K562 (cell line): ENCODE measurements around the gene FAM193A. TPM values are rescaled to one million over a fixed set of nuclear protein-coding genes. Genes with fewer than 3 reads are reported as not detected.

Experiments
- ATAC-seq: fragments of 200-7000 bp; cut with Tn5 transposase; 3 replicates; pipeline ENCODE4 v1.9.1; 2020; ENCODE audit warnings: moderate library complexity
- BruUV-seq: library from RNA; stranded (reverse); fragments of 400-500 nt; replicated peaks from 2 replicates; lab custom pipeline; 2021; lab: Mats Ljungman, UMichigan
- CTCF ChIA-PET: fragments of 300-600 bp; formaldehyde crosslinking; extraction: SDS; loops from one replicate; lab custom pipeline; 2021; ENCODE audit warnings: low intra/inter-chr PET ratio; lab: Yijun Ruan, JAX
- POLR2A ChIA-PET: fragments of 300-600, 350-650 bp; sonication (Branson Sonifier 250); formaldehyde crosslinking; extraction: SDS; loops from one replicate; lab custom pipeline; 2021; ENCODE audit warnings: antibody characterized with exemption, inconsistent platforms; lab: Yijun Ruan, JAX
- DNase-seq, 4 experiments: peaks; one replicate each; pipeline versions ENCODE4 v3.0.0 to v3.0.0-alpha.2; 2011 to 2018; ENCODE audit warnings: low spot score in 3 of 4, mixed read lengths in 3 of 4; ENCODE audit errors: extremely low read depth in 1 of 4
- FAIRE-seq: peaks from 2 replicates; lab custom pipeline; 2011; peaks lifted over from hg19 to GRCh38; lab: Jason Lieb, UNC
- H2AFZ ChIP-seq: 2 replicates; pipeline ENCODE4 v1.6.0; 2011; ENCODE audit warnings: low read depth, low read length, control low read depth, inconsistent platforms
- H3K27ac ChIP-seq: fragments of 200-600 bp; 3 replicates; pipeline ENCODE4 v1.8.0; 2011; ENCODE audit warnings: low read depth, mild to moderate bottlenecking, control low read depth, inconsistent platforms, low read length, moderate library complexity, mixed read lengths; ENCODE audit errors: extremely low read depth
- H3K27me3 ChIP-seq, 2 experiments: fragments of 300-600 bp in 1 of 2; 2 replicates in 1 of 2; 3 replicates in 1 of 2; pipeline versions ENCODE4 v1.6.0 to v1.8.0; 2011; ENCODE audit warnings: inconsistent platforms in 2 of 2, low read length in 2 of 2, mild to moderate bottlenecking in 1 of 2, mixed read lengths in 1 of 2, moderate library complexity in 1 of 2; ENCODE audit not compliant: control insufficient read depth in 2 of 2, insufficient read depth in 2 of 2
- H3K36me3 ChIP-seq: fragments of 300-600 bp; 3 replicates; pipeline ENCODE4 v1.8.0; 2011; ENCODE audit warnings: mild to moderate bottlenecking, low read length, inconsistent platforms; ENCODE audit not compliant: control insufficient read depth, insufficient read depth
- H3K4me1 ChIP-seq, 2 experiments: fragments of 200-600 bp in 1 of 2; replicated peaks in 1 of 2; 2 replicates in 1 of 2; 3 replicates in 1 of 2; pipeline versions ENCODE4 v1.5.1 to v1.8.0; 2011; ENCODE audit warnings: inconsistent platforms in 2 of 2, low read length in 2 of 2, mild to moderate bottlenecking in 1 of 2, mixed read lengths in 1 of 2, moderate library complexity in 1 of 2; ENCODE audit not compliant: control insufficient read depth in 2 of 2, insufficient read depth in 2 of 2
- H3K4me2 ChIP-seq: 2 replicates; pipeline ENCODE4 v1.6.1; 2011; ENCODE audit warnings: low read length, control low read depth, inconsistent platforms, mixed read lengths; ENCODE audit not compliant: insufficient read depth
- H3K4me3 ChIP-seq: fragments of 200-600 bp; sonication (generic), shearing (Covaris generic); 2 replicates; pipeline ENCODE4 v1.5.1; 2016; ENCODE audit warnings: control low read depth, inconsistent platforms
- H3K79me2 ChIP-seq: fragments of 200-600 bp; 3 replicates; pipeline ENCODE4 v1.8.0; 2011; ENCODE audit warnings: low read length, inconsistent platforms; ENCODE audit not compliant: control insufficient read depth, insufficient read depth
- H3K9ac ChIP-seq, 2 experiments: 2 replicates each; pipeline versions ENCODE4 v1.6.0 to v1.6.1; 2011; ENCODE audit warnings: low read depth in 2 of 2, low read length in 2 of 2, control low read depth in 1 of 2, inconsistent platforms in 1 of 2, mild to moderate bottlenecking in 1 of 2, mixed read lengths in 1 of 2; ENCODE audit not compliant: insufficient read depth in 1 of 2
- H3K9me1 ChIP-seq: one replicate; pipeline ENCODE4 v1.6.0; 2011; ENCODE audit warnings: inconsistent platforms, mild to moderate bottlenecking, low read length, moderate library complexity; ENCODE audit not compliant: control insufficient read depth, insufficient read depth
- H3K9me3 ChIP-seq: replicated peaks from 2 replicates; pipeline ENCODE4 v1.5.1; 2011; ENCODE audit warnings: low read depth, low read length, inconsistent platforms; ENCODE audit not compliant: control insufficient read depth, insufficient read depth
- H4K20me1 ChIP-seq: replicated peaks from 2 replicates; pipeline ENCODE4 v1.6.1; 2011; ENCODE audit warnings: low read length, inconsistent platforms, mixed read lengths; ENCODE audit not compliant: control insufficient read depth, insufficient read depth
- CHD4 ChIP-seq: fragments of 200-600 bp; sonication (generic); IDR thresholded peaks from 3 replicates; pipeline ENCODE4 v1.6.1; 2012; ENCODE audit warnings: low read depth, mild to moderate bottlenecking, mixed read lengths, low read length, inconsistent platforms; ENCODE audit not compliant: insufficient read depth, insufficient replicate concordance, poor library complexity, severe bottlenecking
- DDX20 ChIP-seq: fragments of 450-650 bp; IDR thresholded peaks from 2 replicates; pipeline ENCODE4 v1.6.1; 2016; ENCODE audit warnings: missing genetic modification characterization, low read depth, mild to moderate bottlenecking, missing compliant biosample characterization, moderate library complexity
- GABPA ChIP-seq: fragments of 200-800 bp; sonication (Bioruptor generic); conservative IDR thresholded peaks from 2 replicates; pipeline ENCODE4 v1.6.1; 2016; ENCODE audit warnings: low read depth, missing genetic modification characterization, missing compliant biosample characterization
- MAZ ChIP-seq, 2 experiments: fragments of 450-650 bp in 1 of 2; sonication (generic) in 1 of 2; formaldehyde crosslinking; IDR thresholded peaks in 1 of 2; conservative IDR thresholded peaks in 1 of 2; 2 replicates each; pipeline versions ENCODE4 v1.4.0 to v1.5.0; 2020; ENCODE audit warnings: mild to moderate bottlenecking in 1 of 2, missing genetic modification reagents in 1 of 2
- NCOA1 ChIP-seq: fragments of 450-650 bp; IDR thresholded peaks from 2 replicates; pipeline ENCODE4 v1.6.1; 2016; ENCODE audit warnings: low read depth
- POLR2H ChIP-seq: IDR thresholded peaks from 2 replicates; pipeline ENCODE4 v1.6.1; 2016; ENCODE audit warnings: missing genetic modification characterization, low read depth, mild to moderate bottlenecking, control low read depth, missing compliant biosample characterization, moderate library complexity
- SOX6 ChIP-seq: fragments of 450-650 bp; IDR thresholded peaks from 2 replicates; pipeline ENCODE4 v1.6.1; 2014; ENCODE audit warnings: mild to moderate bottlenecking
- STAT5A ChIP-seq: IDR thresholded peaks from 2 replicates; pipeline ENCODE4 v1.6.1; 2012; ENCODE audit warnings: low read length, inconsistent platforms, borderline replicate concordance
- ZBED1 ChIP-seq: IDR thresholded peaks from 2 replicates; pipeline ENCODE4 v1.6.1; 2014
- ZNF354B ChIP-seq: fragments of 250-450 bp; sonication (Bioruptor Pico); IDR thresholded peaks from 2 replicates; pipeline ENCODE4 v1.4.0; 2020
- ZNF445 ChIP-seq: fragments of 250-450 bp; sonication (Bioruptor Pico); IDR thresholded peaks from 2 replicates; pipeline ENCODE4 v1.4.0; 2020; ENCODE audit warnings: low read depth, mild to moderate bottlenecking, moderate library complexity
- ZNF766 ChIP-seq: fragments of 200-800 bp; sonication (Bioruptor generic); conservative IDR thresholded peaks from 2 replicates; pipeline ENCODE4 v1.6.1; 2016; ENCODE audit warnings: missing genetic modification characterization, missing compliant biosample characterization
- ZSCAN32 ChIP-seq: fragments of 450-650 bp; formaldehyde crosslinking; IDR thresholded peaks from 2 replicates; pipeline ENCODE4 v1.4.0; 2020; ENCODE audit warnings: mild to moderate bottlenecking, moderate library complexity
- WGBS: fragments of 100-300 bp; shearing (Covaris generic); methylation state at CpG from one replicate; pipeline ENCODE4 v1.1.6; 2016; ENCODE audit warnings: low coverage, mixed read lengths; ENCODE audit not compliant: insufficient coverage; ENCODE audit errors: missing lambda C conversion rate; 5-methylcytosine and 5-hydroxymethylcytosine counted together
- in situ Hi-C: fragments of 300-500 bp; cut with MboI; formaldehyde crosslinking; loops from 4 replicates; pipeline ENCODE4 v1.15.0; 2018; ENCODE audit warnings: inconsistent platforms, mixed read lengths
- intact Hi-C: fragments of 100-400 bp; cut with micrococcal nuclease; formaldehyde crosslinking; loops from 2 replicates; pipeline ENCODE4 v1.14.2; 2022
- polyA plus RNA-seq, 8 experiments: library from polyadenylated mRNA; depleted of rRNA in 4 of 8; stranded (reverse) in 5 of 8; unstranded in 3 of 8; fragments of >200 nt; fragmentation: Nextera tagmentation in 2 of 8; fragmentation: Illumina TruSeq in 1 of 8; extraction: Ambion mirVana in 2 of 8; extraction: Trizol in 1 of 8; gene quantifications; 2 replicates each; pipeline versions ENCODE4 v1.2.1 to v1.2.3, GENCODE V29; 2011 to 2014; ENCODE audit warnings: inconsistent platforms in 1 of 8, missing spikeins in 1 of 8
- total RNA-seq, 7 experiments: library from RNA; depleted of rRNA in 6 of 7; stranded (reverse); fragments of >200 nt in 6 of 7; fragmentation: Illumina TruSeq in 2 of 7; extraction: Trizol in 2 of 7; gene quantifications; 2 replicates each; pipeline versions ENCODE4 v1.2.1 to v1.2.3, GENCODE V29; 2011 to 2021; ENCODE audit warnings: low replicate concordance in 1 of 7

The FAM193A gene
- total and polyA plus RNA-seq, 9 of the 15 experiments (the other 6 are each of a cell fraction or from before 2014, with no cell fraction given): 0.46 to 24.6 (median 9.6) TPM

DNA sequence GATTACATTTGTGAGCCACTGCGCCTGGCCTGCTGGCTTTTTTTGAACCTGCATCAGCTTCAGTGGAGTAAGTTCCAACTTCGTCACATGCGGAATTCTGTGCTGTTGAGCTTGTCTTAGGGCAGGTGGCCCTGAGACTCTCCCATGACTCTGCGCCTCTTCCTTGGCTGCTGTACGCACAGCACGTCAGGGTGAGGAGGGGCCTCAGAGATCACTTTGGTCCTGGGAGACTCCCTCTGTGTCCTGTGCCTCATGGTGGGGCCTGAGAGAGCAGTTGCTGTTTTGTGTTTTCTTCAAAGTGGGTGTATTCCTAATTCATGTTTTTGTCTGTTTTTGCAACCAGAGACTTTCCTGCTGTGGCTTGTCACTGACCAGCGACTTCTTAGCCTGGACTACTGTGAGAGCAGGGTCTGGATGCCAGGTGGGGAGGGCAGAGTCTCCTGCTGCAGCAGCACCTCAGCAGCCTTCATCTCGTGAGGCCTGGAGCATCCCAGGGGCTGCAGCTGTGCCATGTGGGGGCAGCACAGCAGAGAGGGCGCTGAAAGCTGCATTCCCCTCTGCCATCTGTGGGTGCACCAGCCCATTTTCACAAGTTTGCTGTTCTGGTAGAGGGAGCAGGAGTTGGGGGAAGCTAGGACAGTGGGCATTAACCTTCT is 111.8 kb downstream of the FAM193A start:
- no peak overlapping the region for H2AFZ ChIP-seq
- peaks cover 6 to 17% of the 10 kb centered on the region in 2 experiments; a peak in 4 of 5 replicates for H3K4me1 ChIP-seq
- ChIA-PET CTCF (no interaction called here), POLR2A (no interaction called here)
- no peak overlapping the region for H3K27ac ChIP-seq
- 0 out of 2 replicates have a peak, but pooled peaks cover 3% of the 10 kb centered on the region for H4K20me1 ChIP-seq
- no peaks in the 10 kb centered on the region for H3K9me3 ChIP-seq
- no peaks in the 10 kb centered on the region for H3K27me3 ChIP-seq
- BruUV-seq: no TSS peak
- no peaks in the 10 kb centered on the region for H3K79me2 ChIP-seq
- intact Hi-C loops: no loop called here
- WGBS: 93% methylated on average over 9 of the region's 9 CpGs
- no peak overlapping the region for H3K4me2 ChIP-seq
- ATAC-seq: no peak
- no peaks in the 10 kb centered on the region for H3K9me1 ChIP-seq
- H3K4me3 ChIP-seq: no peak overlapping the region
- peaks cover 72% of the 10 kb centered on the region for H3K36me3 ChIP-seq
- FAIRE-seq: no peak
- TF ChIP-seq ZSCAN32 (CRISPR knock-in tag) (no peak), CHD4 (no peak), SOX6 (no peak), GABPA (tag) (no peak)
- H3K9ac ChIP-seq: no peak overlapping the region
- no peak for DNase-seq
- in situ Hi-C loops: no loop called here

DNA sequence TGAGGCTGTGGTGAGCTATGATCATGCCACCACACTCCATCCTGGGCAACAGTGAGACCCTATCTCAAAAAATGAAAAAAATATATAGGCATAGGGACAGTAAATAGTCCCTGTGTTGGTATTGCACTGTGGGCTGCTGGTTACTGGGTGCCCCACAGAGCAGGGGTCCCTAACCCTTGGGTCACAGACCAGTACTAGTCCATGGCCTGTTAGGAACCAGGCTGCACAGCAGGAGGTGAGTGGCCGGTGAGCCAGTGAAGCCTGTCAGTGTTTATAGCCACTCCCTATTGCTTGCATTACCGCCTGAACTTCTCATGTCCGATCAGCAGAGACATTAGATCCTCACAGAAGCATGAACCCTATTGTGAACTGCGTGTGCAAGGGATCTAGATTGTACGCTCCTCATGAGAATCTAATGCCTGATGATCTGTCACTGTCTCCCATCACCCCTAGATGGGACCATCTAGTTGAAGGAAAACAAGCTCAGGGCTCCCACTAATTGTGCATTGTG is 113.2 kb downstream of the FAM193A start:
- H3K4me1 ChIP-seq: peaks cover 6 to 17% of the 10 kb centered on the region in 2 experiments; a peak in 4 of 5 replicates
- H3K9me1 ChIP-seq: no peaks in the 10 kb centered on the region
- H3K36me3 ChIP-seq: peaks cover 67% of the 10 kb centered on the region
- H3K9ac ChIP-seq: no peak overlapping the region
- in situ Hi-C loops (no loop called here), intact Hi-C loops (no loop called here)
- ChIA-PET CTCF (no interaction called here), POLR2A (interaction anchor here (0.6 to 0.9 kb wide), 3 partner anchors 9 to 383 kb away, joined by 3 read pairs; no protein-coding TSS in a partner anchor)
- TF ChIP-seq ZNF445 (CRISPR knock-in tag): no peak
- TF ChIP-seq ZNF354B (CRISPR knock-in tag): no peak
- no peak for TF ChIP-seq ZBED1
- TF ChIP-seq STAT5A: no peak
- TF ChIP-seq ZNF766: no peak
- no peak for TF ChIP-seq MAZ (CRISPR knock-in tag; conservative IDR thresholded peaks at IDR 0.05 in 1 of 2, IDR thresholded peaks at IDR 0.05 in 1 of 2)
- TF ChIP-seq DDX20 (tag): no peak
- no peak for TF ChIP-seq POLR2H
- no peak for TF ChIP-seq NCOA1
- H3K79me2 ChIP-seq: no peaks in the 10 kb centered on the region
- BruUV-seq: no TSS peak
- no peak overlapping the region for H3K27ac ChIP-seq
- 0 out of 2 replicates have a peak, but pooled peaks cover 3% of the 10 kb centered on the region for H4K20me1 ChIP-seq
- no peaks in the 10 kb centered on the region for H3K9me3 ChIP-seq
- H2AFZ ChIP-seq: no peak overlapping the region
- H3K4me2 ChIP-seq: no peak overlapping the region
- DNase-seq (no peak), ATAC-seq (no peak), FAIRE-seq (no peak)
- 90% methylated on average over 5 of the region's 5 CpGs for WGBS
- H3K27me3 ChIP-seq: no peaks in the 10 kb centered on the region
- no peak overlapping the region for H3K4me3 ChIP-seq
